Fibroblast of villous mesenchyme (primary cell): ENCODE data around the gene ROBO3. TPM values are rescaled to one million over a fixed set of nuclear protein-coding genes. Genes with fewer than 3 reads are reported as not detected.
A peak's percentile ranks its signal among the peaks of the same experiment; 100 is the strongest.

Experiments used
- DNase-seq: peaks from one replicate; pipeline ENCODE4 v3.0.0-alpha.2; 2010; ENCODE audit warnings: low read depth
- H3K4me3 ChIP-seq: 2 replicates; pipeline ENCODE4 v1.5.1; 2011; ENCODE audit warnings: low read depth, mild to moderate bottlenecking, low read length
- total RNA-seq: library from RNA; depleted of rRNA; stranded (reverse); fragments of >200 nt; gene quantifications from 2 replicates; pipeline ENCODE4 v1.2.3, GENCODE V29; 2012
- TF ChIP-seq, protein P1 (sequence below): IDR thresholded peaks from 2 replicates; pipeline ENCODE4 v1.5.1; 2012; ENCODE audit warnings: low read depth, mild to moderate bottlenecking, low read length; ENCODE audit not compliant: insufficient read depth

Gene ROBO3
- total RNA-seq, 1 donor = 6.5 TPM

DNA sequence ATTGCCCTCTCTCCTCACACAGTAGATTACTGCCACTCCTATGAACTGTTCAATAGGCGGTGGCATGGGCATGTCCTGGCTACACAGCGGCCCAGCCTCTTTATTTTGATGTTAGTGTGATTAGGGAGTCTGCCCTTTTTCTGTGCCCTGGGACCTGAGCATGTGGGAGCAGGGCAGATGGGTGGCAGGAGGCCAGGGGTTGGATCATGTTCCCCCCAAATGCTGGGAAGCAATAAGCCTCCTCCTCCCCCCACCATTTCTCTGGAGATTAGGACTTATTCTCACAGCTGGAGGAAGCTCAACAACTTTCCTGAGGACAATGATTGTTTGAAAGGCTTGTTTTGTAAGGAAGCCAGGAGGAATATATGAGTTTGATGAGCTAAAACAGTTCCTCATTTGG, 54.7 kb downstream of the ROBO3 start:
- TF ChIP-seq, protein P1, sequence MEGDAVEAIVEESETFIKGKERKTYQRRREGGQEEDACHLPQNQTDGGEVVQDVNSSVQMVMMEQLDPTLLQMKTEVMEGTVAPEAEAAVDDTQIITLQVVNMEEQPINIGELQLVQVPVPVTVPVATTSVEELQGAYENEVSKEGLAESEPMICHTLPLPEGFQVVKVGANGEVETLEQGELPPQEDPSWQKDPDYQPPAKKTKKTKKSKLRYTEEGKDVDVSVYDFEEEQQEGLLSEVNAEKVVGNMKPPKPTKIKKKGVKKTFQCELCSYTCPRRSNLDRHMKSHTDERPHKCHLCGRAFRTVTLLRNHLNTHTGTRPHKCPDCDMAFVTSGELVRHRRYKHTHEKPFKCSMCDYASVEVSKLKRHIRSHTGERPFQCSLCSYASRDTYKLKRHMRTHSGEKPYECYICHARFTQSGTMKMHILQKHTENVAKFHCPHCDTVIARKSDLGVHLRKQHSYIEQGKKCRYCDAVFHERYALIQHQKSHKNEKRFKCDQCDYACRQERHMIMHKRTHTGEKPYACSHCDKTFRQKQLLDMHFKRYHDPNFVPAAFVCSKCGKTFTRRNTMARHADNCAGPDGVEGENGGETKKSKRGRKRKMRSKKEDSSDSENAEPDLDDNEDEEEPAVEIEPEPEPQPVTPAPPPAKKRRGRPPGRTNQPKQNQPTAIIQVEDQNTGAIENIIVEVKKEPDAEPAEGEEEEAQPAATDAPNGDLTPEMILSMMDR = no peak
- no peak overlapping the region for H3K4me3 ChIP-seq

DNA sequence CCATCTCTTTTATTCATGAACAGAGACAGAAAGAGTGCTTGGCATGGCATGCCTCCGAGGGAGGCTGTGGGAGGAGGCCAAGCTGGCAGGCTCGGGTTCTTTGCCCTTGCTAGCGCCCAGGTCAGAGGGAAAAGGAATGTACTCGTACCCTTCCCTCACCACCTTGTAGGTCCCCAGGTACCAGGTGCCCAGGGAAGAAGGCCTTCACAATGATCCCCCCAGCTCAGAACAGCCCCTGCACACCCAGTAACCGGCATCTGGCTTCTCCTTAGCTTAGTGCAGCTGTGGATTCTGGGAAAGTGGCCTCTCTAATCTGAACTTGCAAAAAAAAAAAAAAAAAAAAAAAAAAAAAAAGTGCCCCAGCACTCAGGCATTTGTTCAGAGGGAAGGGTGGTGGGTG, 55.1 kb downstream of the ROBO3 start:
- peak overlapping the region; percentile 51 for H3K4me3 ChIP-seq
- TF ChIP-seq, protein P1 = no peak
- no peak for DNase-seq

More for the DNA sequence above, 54.7 kb downstream of the ROBO3 start:
- no peak for DNase-seq

DNA sequence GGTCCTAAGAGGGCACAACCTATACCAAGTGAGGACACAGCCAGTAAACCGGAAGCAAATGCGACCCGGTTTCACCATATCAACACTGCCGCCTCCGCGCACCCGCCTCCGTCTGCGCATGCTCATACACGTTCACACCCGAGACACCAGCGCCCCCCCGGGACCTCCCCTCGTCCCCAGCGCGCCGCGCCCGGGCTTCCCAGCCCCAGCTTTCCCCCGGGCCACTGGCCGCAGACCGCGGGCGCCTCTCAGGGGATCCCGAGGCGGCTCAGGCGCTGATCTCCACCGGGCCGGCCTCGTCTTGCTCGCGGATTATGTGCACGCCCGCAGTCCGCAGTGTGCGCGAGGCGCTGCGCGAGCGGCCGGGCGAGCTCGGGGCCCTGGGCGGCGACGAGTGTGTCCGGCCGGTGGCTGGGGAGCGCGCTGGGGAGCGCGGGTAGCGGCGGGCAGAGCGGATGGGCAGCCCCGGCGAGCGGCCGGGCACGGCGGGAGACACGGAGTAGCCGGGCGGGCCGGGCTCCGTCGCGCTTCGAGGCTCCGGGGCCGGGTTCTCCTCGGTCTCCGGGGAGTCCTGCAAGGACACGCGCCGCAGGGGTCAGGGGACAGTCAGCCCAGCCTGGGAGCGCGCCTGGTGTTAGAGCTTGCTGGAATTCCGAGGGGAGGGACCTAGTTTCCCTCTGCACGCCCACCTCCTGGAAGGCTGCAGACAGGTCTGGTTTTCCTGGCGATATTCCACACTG, 55.8 kb downstream of the ROBO3 start:
- TF ChIP-seq, protein P1 = no peak
- peak overlapping the region; percentile 51 for H3K4me3 ChIP-seq
- DNase-seq = peak; percentile 76

DNA sequence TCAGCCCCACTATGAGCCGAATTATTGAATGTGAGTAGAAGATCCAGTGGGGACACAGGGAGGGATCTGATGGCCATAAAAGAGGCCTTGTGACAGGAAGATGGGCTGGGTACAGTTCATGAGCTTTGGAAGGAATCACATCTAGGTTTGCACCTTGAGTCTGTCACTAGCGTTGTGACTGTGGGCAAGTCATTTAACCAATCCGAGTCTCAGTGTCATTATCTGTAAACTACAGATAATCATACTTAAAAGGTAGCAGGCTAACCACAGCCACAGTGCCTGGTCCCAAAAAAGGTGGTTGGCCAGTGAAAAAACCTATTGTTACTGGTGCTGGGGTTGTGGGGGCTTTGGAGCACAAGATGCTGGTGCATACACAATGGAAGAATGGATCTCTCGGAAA, 57.6 kb downstream of the ROBO3 start:
- H3K4me3 ChIP-seq = no peak overlapping the region
- TF ChIP-seq, protein P1 = no peak
- DNase-seq = no peak

DNA sequence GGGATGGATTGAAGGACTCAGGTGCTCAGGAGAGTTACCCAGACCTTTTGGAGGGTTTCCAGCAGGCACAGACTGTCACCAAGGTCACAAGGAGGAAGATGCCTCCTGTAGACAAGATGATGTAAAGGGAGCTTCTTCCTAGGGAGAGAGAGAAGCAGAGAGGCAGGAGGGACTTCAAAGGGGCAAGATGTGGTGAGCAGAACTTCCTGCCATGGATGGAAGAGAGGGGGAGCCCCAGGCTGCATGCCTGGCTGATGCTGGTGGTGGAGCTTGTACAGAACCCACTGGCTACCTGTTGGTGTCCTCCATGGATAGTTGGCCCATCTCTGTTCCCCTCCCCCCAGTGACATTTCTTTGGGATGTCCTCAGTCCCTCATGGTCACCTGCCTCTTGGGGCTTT, 58.1 kb downstream of the ROBO3 start:
- no peak overlapping the region for H3K4me3 ChIP-seq
- DNase-seq = no peak
- TF ChIP-seq, protein P1 = no peak

DNA sequence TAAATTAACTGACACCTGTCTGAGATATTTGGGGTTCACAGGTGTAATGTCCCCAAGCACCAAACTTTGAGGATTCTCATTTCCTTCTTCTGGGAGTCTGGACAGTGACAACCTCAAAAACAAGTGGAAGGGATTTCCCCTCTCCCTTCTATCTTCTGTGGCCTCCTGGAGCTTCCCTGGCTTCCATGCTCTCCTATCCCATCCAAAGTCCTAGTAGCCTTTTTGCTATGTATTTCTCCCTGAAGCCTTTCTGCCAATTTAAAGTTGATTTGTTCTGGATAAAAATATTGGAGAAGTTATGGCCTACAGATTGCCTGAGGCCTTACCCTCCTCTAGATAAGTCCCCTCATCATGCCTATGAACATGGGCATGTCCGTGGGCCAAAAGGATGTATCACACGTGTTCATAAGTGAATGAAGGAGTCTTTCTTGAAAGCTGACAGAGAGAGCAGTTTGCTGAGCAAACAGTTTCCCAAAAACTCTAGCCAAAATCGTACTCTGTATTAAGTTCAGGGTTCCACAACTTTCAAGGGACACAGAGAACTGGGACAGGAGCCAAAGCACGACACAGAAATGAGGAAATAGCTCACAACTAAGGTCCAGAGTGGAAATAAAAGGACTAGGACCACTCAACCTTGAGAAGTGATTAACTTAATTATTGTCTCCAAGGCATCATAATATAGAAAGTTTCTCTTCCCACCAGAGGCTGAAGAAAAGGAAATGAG, 63.9 kb downstream of the ROBO3 start:
- TF ChIP-seq, protein P1 = no peak
- H3K4me3 ChIP-seq = no peak overlapping the region
- no peak for DNase-seq
